HFF-Myc (cell line): Measurements from ENCODE around the gene SCN5A.
A peak's percentile ranks its signal among the peaks of the same experiment; 100 is the strongest.

Source experiments
- DNase-seq: peaks from one replicate; pipeline ENCODE4 v3.0.0-alpha.2; 2011; ENCODE audit warnings: low read depth; ENCODE audit errors: extremely low read depth
- H3K4me3 ChIP-seq: replicated peaks from 2 replicates; pipeline ENCODE4 v1.5.1; 2011; ENCODE audit warnings: low read depth, mild to moderate bottlenecking, control low read depth, low read length
- CTCF ChIP-seq: IDR thresholded peaks from 2 replicates; pipeline ENCODE4 v1.5.1; 2012; ENCODE audit warnings: mild to moderate bottlenecking, low read depth, low read length, control low read depth; ENCODE audit errors: missing control alignments

SCN5A gene

DNA sequence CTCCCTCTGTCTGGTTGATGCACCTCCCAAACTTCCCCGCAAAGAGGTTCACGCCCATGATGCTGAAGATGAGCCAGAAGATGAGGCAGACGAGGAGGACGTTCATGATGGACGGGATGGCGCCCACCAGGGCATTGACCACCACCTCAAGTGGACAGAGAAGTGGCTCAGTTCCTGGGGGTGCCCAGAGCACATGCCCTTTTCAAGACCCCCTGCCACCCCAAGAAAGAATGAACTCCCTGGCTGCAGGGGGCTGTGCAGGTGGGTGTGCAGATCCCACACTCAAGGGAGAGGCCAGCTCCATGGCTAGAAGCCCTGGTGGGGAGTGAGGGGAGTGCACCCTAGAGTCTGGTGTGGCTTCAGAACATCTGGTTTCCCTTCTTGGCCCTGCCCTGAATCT is 89.2 kb downstream of the SCN5A start:
- TF ChIP-seq CTCF: no peak
- DNase-seq: no peak
- H3K4me3 ChIP-seq: no peak overlapping the region

DNA sequence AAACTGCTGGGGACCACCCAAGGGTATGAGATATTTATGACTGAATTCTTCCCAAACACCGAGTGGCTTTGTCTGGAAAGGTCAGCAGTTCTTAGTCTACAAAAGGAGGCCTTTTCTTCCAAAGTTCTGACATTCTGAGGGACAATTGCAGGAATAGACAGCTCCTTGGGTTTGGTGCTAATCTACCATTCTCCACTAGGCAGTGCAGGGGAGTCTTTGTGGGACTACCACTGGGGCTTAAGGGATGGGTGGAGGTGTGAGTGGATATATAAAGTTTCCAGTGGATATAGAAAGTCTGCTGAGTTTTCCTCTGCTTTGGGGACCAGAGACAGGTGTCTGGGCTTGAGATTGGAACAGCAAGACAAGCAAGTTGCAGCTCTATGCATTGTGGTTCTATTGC is 90.6 kb downstream of the SCN5A start:
- TF ChIP-seq CTCF: peak; percentile 9
- no peak for DNase-seq

GRCh38 chr3:38556640-38557358 is 92.7 kb downstream of the SCN5A start:
- H3K4me3 ChIP-seq: no peak overlapping the region
- DNase-seq: no peak
- no peak for TF ChIP-seq CTCF

More for the DNA sequence above, 90.6 kb downstream of the SCN5A start:
- no peak overlapping the region for H3K4me3 ChIP-seq

GRCh38 chr3:38555926-38556325 is 93.6 kb downstream of the SCN5A start:
- DNase-seq: no peak
- no peak overlapping the region for H3K4me3 ChIP-seq
- no peak for TF ChIP-seq CTCF

- H3K4me3 ChIP-seq: no peak overlapping the region
- TF ChIP-seq CTCF: no peak
- DNase-seq: no peak
Observed at GRCh38 chr3:38555149-38555840, 94.2 kb downstream of the SCN5A start.

- DNase-seq: no peak
- no peak overlapping the region for H3K4me3 ChIP-seq
- no peak for TF ChIP-seq CTCF
Observed at GRCh38 chr3:38554127-38554827, 95.2 kb downstream of the SCN5A start.
